Lung (tissue), 12 donors: ENCODE results near the gene NOL11. TPM values are rescaled to one million over a fixed set of nuclear protein-coding genes. Genes with fewer than 3 reads are reported as not detected.

Experiments
- ATAC-seq: fragments of 200-7000 bp; cut with Tn5 transposase; one replicate; pipeline ENCODE4 v1.9.1; 2020; ENCODE audit warnings: moderate number of reproducible peaks; ENCODE audit not compliant: insufficient read depth, low FRiP score
- DNase-seq, 3 donors: peaks; one replicate each; pipeline ENCODE4 v3.0.0-alpha.2; 2013 to 2017
- H3K27ac ChIP-seq, 2 donors: one replicate each; pipeline ENCODE4 v1.5.1; 2013; ENCODE audit warnings: mild to moderate bottlenecking in 2 of 2, moderate library complexity in 2 of 2, control low read depth in 1 of 2, inconsistent platforms in 1 of 2, low read depth in 1 of 2, low read length in 1 of 2
- H3K27me3 ChIP-seq, 3 donors: one replicate each; pipeline ENCODE4 v1.5.1; 2013; ENCODE audit warnings: low read length in 2 of 3; ENCODE audit not compliant: control insufficient read depth in 3 of 3, insufficient read depth in 3 of 3
- H3K36me3 ChIP-seq, 4 donors: one replicate each; pipeline ENCODE4 v1.5.1; 2013; ENCODE audit warnings: low read length in 4 of 4, mild to moderate bottlenecking in 1 of 4, moderate library complexity in 1 of 4; ENCODE audit not compliant: control insufficient read depth in 4 of 4, insufficient read depth in 4 of 4
- H3K4me1 ChIP-seq, 5 donors: one replicate each; pipeline ENCODE4 v1.5.1; 2013; ENCODE audit warnings: low read length in 5 of 5, mild to moderate bottlenecking in 2 of 5, moderate library complexity in 1 of 5; ENCODE audit not compliant: control insufficient read depth in 5 of 5, insufficient read depth in 5 of 5
- H3K4me3 ChIP-seq: one replicate; pipeline ENCODE4 v1.5.1; 2013; ENCODE audit warnings: mild to moderate bottlenecking, control low read depth, moderate library complexity
- H3K9ac ChIP-seq, 2 donors: one replicate each; pipeline ENCODE4 v1.5.1; 2013; ENCODE audit warnings: low read length in 2 of 2, control low read depth in 1 of 2; ENCODE audit not compliant: insufficient read depth in 1 of 2
- H3K9me3 ChIP-seq, 4 donors: one replicate each; pipeline ENCODE4 v1.5.1; 2013; ENCODE audit warnings: low read length in 3 of 4, mild to moderate bottlenecking in 1 of 4, moderate library complexity in 1 of 4; ENCODE audit not compliant: control insufficient read depth in 4 of 4, insufficient read depth in 3 of 4
- WGBS, 2 donors: extraction: QIAGEN DNeasy Blood & Tissue Kit; methylation state at CpG; one replicate each; pipeline ENCODE4 v1.1.7; 2013; 5-methylcytosine and 5-hydroxymethylcytosine counted together
- polyA plus RNA-seq, 2 donors: library from polyadenylated mRNA; stranded (reverse); fragments of 200-250 nt; gene quantifications; one replicate each; pipeline ENCODE4 v1.2.1, GENCODE V29; 2013
- total RNA-seq, 2 donors: library from RNA; depleted of rRNA in 1 of 2; stranded (reverse); fragments of >200 nt in 1 of 2; gene quantifications; one replicate each; pipeline ENCODE4 v1.2.1, GENCODE V29; 2014 to 2021
- TF ChIP-seq, protein P1 (sequence below): IDR thresholded peaks from 2 replicates; pipeline ENCODE4 v1.5.1; 2012; ENCODE audit warnings: mild to moderate bottlenecking; ENCODE audit errors: control extremely low read depth, extremely low read depth
- donor health status: control.
- donor health status: control.
- donor health status: Bipolar disorder and iron deficiency.
- donor health status: healthy.
- donor health status: DM: yes; HTN: yes; CAD: no.

The NOL11 gene
- total and polyA plus RNA-seq, 4 donors, result 18.4 to 46.9 (median 37.8) TPM

DNA sequence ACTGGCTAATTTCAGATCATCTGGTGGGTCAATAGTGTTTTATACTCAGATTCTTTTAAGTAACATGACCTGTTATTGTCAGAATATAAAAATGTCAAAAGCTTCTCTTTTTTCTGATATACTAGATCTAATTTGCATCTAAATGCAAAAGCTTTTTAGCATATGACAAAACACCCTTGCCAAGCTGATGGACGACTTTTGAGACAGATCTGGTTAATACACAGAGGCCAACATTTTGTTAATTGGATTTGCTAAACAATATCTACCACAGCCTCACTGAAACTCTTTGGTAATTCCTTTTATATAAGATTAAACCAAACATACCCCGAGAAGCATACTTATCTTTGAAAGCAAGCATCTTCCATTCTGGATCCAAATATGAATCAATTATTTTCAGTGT lies 10.3 kb upstream of the NOL11 start:
- Histone ChIP-seq H3K4me3 (no peak overlapping the region), H3K27ac (no peak overlapping the region), H3K27me3 (no peaks in the 10 kb centered on the region), H3K9me3 (no peaks in the 10 kb centered on the region), H3K4me1 (no peaks in the 10 kb centered on the region), H3K9ac (no peak overlapping the region), H3K36me3 (no peaks in the 10 kb centered on the region)
- TF ChIP-seq, protein P1, sequence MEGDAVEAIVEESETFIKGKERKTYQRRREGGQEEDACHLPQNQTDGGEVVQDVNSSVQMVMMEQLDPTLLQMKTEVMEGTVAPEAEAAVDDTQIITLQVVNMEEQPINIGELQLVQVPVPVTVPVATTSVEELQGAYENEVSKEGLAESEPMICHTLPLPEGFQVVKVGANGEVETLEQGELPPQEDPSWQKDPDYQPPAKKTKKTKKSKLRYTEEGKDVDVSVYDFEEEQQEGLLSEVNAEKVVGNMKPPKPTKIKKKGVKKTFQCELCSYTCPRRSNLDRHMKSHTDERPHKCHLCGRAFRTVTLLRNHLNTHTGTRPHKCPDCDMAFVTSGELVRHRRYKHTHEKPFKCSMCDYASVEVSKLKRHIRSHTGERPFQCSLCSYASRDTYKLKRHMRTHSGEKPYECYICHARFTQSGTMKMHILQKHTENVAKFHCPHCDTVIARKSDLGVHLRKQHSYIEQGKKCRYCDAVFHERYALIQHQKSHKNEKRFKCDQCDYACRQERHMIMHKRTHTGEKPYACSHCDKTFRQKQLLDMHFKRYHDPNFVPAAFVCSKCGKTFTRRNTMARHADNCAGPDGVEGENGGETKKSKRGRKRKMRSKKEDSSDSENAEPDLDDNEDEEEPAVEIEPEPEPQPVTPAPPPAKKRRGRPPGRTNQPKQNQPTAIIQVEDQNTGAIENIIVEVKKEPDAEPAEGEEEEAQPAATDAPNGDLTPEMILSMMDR, result no peak
- ATAC-seq (no peak), DNase-seq (no peak)
- WGBS, 2 donors, result 83 to 86% methylated on average over 2 of the region's 2 CpGs

DNA sequence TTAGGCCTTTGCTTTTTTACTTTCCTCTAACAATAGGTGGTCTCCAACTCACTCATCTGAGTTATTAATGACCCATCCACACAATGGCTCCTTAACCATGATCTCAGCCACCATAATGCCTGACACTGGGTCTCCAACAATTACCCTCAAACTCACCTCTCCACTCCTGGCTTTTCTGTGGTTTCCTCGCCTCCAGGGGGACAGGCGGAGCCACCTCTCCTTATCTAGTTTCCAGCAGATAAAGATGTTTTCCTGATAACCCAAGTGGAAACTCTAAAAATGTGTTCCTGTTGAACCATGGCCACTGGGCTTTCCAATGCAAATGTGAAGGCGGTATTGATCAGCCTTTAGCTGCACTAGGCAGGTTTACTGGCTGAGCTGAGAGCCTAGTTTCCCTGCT lies 9.4 kb upstream of the NOL11 start:
- no peak for DNase-seq
- ATAC-seq, result no peak
- 89 to 91% methylated on average over 3 of the region's 3 CpGs for WGBS, 2 donors
- TF ChIP-seq, protein P1, result no peak
- H3K36me3 ChIP-seq, result no peaks in the 10 kb centered on the region
- no peak overlapping the region for H3K9ac ChIP-seq
- H3K4me3 ChIP-seq, result no peak overlapping the region
- H3K4me1 ChIP-seq, result no peaks in the 10 kb centered on the region
- H3K27ac ChIP-seq, result no peak overlapping the region
- no peaks in the 10 kb centered on the region for H3K27me3 ChIP-seq
- no peaks in the 10 kb centered on the region for H3K9me3 ChIP-seq

DNA sequence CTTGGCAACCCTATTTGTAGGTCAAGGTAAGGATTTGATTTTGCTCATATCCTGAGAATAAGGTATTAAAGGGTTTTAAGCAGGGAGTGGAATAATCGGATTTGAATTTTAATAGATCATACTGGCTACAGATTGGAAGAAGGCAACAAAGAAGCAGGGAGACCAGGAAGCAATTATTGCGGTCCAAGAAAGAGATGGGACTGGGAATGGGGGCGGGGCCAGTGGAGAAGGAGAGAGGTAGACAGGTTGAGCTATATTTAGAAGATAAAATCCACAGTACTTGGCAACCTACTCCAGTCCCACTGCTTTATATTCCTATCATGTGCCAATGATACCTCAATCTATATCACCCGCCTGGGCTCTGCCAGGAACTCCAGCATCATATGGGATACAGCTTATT lies 5.8 kb upstream of the NOL11 start:
- no peaks in the 10 kb centered on the region for H3K4me1 ChIP-seq
- TF ChIP-seq, protein P1, result no peak
- H3K9ac ChIP-seq, result no peak overlapping the region
- H3K4me3 ChIP-seq, result no peak overlapping the region
- WGBS, 2 donors, result 80 to 82% methylated on average over 4 of the region's 4 CpGs
- no peaks in the 10 kb centered on the region for H3K9me3 ChIP-seq
- DNase-seq (no peak), ATAC-seq (no peak)
- H3K27me3 ChIP-seq, result no peaks in the 10 kb centered on the region
- H3K36me3 ChIP-seq, result no peaks in the 10 kb centered on the region
- H3K27ac ChIP-seq, result no peak overlapping the region

DNA sequence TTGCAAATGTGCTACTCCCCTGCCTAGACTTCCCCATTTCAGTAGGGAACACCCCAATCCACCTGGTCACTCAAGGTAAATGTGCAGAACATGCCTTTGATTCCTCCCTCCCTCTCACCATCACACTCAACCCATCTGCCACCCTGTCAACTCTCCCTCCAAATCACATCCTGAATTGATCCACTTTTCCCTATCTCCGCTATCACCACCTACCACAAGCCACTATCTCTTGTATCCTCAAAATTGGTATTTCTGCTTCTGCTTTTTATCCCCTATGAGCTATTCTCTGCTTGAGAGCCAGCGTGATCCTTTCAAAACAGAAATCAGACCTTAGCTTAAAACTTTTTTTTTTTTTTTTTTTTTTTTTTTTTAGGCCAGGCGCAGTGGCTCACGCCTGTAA lies 5.4 kb upstream of the NOL11 start:
- Histone ChIP-seq H3K27ac (no peak overlapping the region), H3K4me3 (no peak overlapping the region)
- TF ChIP-seq, protein P1, result no peak

More for the DNA sequence above, 5.4 kb upstream of the NOL11 start:
- DNase-seq, result no peak
- no peaks in the 10 kb centered on the region for H3K9me3 ChIP-seq
- peaks cover 0 to 3% (median 0%) of the 10 kb centered on the region in 5 donors for H3K4me1 ChIP-seq
- no peaks in the 10 kb centered on the region for H3K27me3 ChIP-seq
- no peak for ATAC-seq
- H3K9ac ChIP-seq, result no peak overlapping the region
- 85 to 94% methylated on average over 4 of the region's 4 CpGs for WGBS, 2 donors
- H3K36me3 ChIP-seq, result no peaks in the 10 kb centered on the region
